Measurements from ENCODE around the gene PEAR1. TPM values are rescaled to one million over a fixed set of nuclear protein-coding genes. Genes with fewer than 3 reads are reported as not detected.

The PEAR1 gene
- total RNA-seq, 3 donors from 2014 or later = 4.0 to 15.1 (median 6.2) TPM

- Histone ChIP-seq H3K4me1 (no peaks in the 10 kb centered on the region), H3K9me3 (no peaks in the 10 kb centered on the region), H3K36me3 (no peaks in the 10 kb centered on the region), H3K27me3 (no peaks in the 10 kb centered on the region), H3K4me3 (no peak overlapping the region), H3K27ac (no peak overlapping the region)
- intact Hi-C loops (cut with DNase I; ENCODE audit: low total_unique reads) = no loop called here
- DNase-seq (ENCODE audit: low spot score in 2 of 2) = no peak
- no peak for TF ChIP-seq POLR2A (IDR thresholded peaks at IDR 0.05)
- no peak for TF ChIP-seq POLR2AphosphoS5 (IDR thresholded peaks at IDR 0.05)
- no peak for TF ChIP-seq CTCF (IDR thresholded peaks at IDR 0.05)
These were observed 18.2 kb upstream of the PEAR1 start for GRCh38 chr1:156875341-156875615.

GRCh38 chr1:156876281-156876680 lies 17.2 kb upstream of the PEAR1 start:
- Histone ChIP-seq H3K27ac (no peak overlapping the region), H3K9me3 (no peaks in the 10 kb centered on the region), H3K4me1 (no peaks in the 10 kb centered on the region), H3K36me3 (no peaks in the 10 kb centered on the region), H3K27me3 (no peaks in the 10 kb centered on the region), H3K4me3 (no peak overlapping the region)
- intact Hi-C loops (cut with DNase I; ENCODE audit: low total_unique reads) = no loop called here
- DNase-seq (ENCODE audit: low spot score in 2 of 2) = no peak
- TF ChIP-seq POLR2AphosphoS5 (IDR thresholded peaks at IDR 0.05) = no peak

- DNase-seq (ENCODE audit: low spot score in 2 of 2) = no peak
- no peak overlapping the region for H3K4me3 ChIP-seq
- H3K36me3 ChIP-seq = no peaks in the 10 kb centered on the region
- H3K27me3 ChIP-seq = no peaks in the 10 kb centered on the region
- no peaks in the 10 kb centered on the region for H3K9me3 ChIP-seq
- TF ChIP-seq POLR2AphosphoS5 (IDR thresholded peaks at IDR 0.05) (no peak), POLR2A (IDR thresholded peaks at IDR 0.05) (no peak), CTCF (IDR thresholded peaks at IDR 0.05) (no peak)
- intact Hi-C loops (cut with DNase I; ENCODE audit: low total_unique reads) = no loop called here
- H3K4me1 ChIP-seq = no peaks in the 10 kb centered on the region
- H3K27ac ChIP-seq = no peak overlapping the region
These were observed 15.9 kb upstream of the PEAR1 start for GRCh38 chr1:156877433-156878170.

GRCh38 chr1:156879876-156880275 lies 13.6 kb upstream of the PEAR1 start:
- intact Hi-C loops (cut with DNase I; ENCODE audit: low total_unique reads) = no loop called here
- Histone ChIP-seq H3K36me3 (no peaks in the 10 kb centered on the region), H3K4me3 (no peak overlapping the region), H3K4me1 (no peaks in the 10 kb centered on the region), H3K27ac (no peak overlapping the region), H3K27me3 (peaks cover 0 to 6% of the 10 kb centered on the region in 2 donors), H3K9me3 (no peaks in the 10 kb centered on the region)
- no peak for TF ChIP-seq POLR2A (IDR thresholded peaks at IDR 0.05)
- TF ChIP-seq CTCF (IDR thresholded peaks at IDR 0.05) = no peak
- no peak for TF ChIP-seq POLR2AphosphoS5 (IDR thresholded peaks at IDR 0.05)
- no peak for DNase-seq (ENCODE audit: low spot score in 2 of 2)

GRCh38 chr1:156880473-156880872 lies 13.0 kb upstream of the PEAR1 start:
- DNase-seq (ENCODE audit: low spot score in 2 of 2) = no peak
- Histone ChIP-seq H3K27ac (no peak overlapping the region), H3K36me3 (no peaks in the 10 kb centered on the region), H3K9me3 (no peaks in the 10 kb centered on the region), H3K27me3 (peaks cover 0 to 6% of the 10 kb centered on the region in 2 donors), H3K4me3 (no peak overlapping the region), H3K4me1 (no peaks in the 10 kb centered on the region)
- TF ChIP-seq CTCF (IDR thresholded peaks at IDR 0.05) = no peak
- intact Hi-C loops (cut with DNase I; ENCODE audit: low total_unique reads) = no loop called here

GRCh38 chr1:156881101-156881500 lies 12.4 kb upstream of the PEAR1 start:
- H3K4me1 ChIP-seq = no peaks in the 10 kb centered on the region
- DNase-seq (ENCODE audit: low spot score in 2 of 2) = no peak
- H3K27ac ChIP-seq = no peak overlapping the region
- TF ChIP-seq CTCF (IDR thresholded peaks at IDR 0.05) (no peak), POLR2A (IDR thresholded peaks at IDR 0.05) (no peak), POLR2AphosphoS5 (IDR thresholded peaks at IDR 0.05) (no peak)
- no peaks in the 10 kb centered on the region for H3K36me3 ChIP-seq
- H3K4me3 ChIP-seq = no peak overlapping the region
- H3K27me3 ChIP-seq = peaks cover 0 to 6% of the 10 kb centered on the region in 2 donors
- no peaks in the 10 kb centered on the region for H3K9me3 ChIP-seq
- intact Hi-C loops (cut with DNase I; ENCODE audit: low total_unique reads) = no loop called here
